ENCODE measurements around the gene GPC4. TPM values are rescaled to one million over a fixed set of nuclear protein-coding genes. Genes with fewer than 3 reads are reported as not detected.

GPC4 gene
- total and polyA plus RNA-seq, 11 donors, result 1.6 to 9.0 (median 5.7) TPM

GRCh38 chrX:133440081-133440796 is 24.9 kb upstream of the GPC4 start:
- Histone ChIP-seq H3K9me3 (no peaks in the 10 kb centered on the region), H3K36me3 (no peaks in the 10 kb centered on the region), H3K4me3 (no peak overlapping the region), H3K4me1 (no peaks in the 10 kb centered on the region), H3K27ac (no peak overlapping the region), H3K27me3 (peaks cover 0 to 24% (median 0%) of the 10 kb centered on the region in 9 donors)
- WGBS, 4 donors, result 53 to 60% (median 55%) methylated on average over 11 of the region's 11 CpGs
- ATAC-seq (no peak), DNase-seq (no peak)
- intact Hi-C loops (cut with DNase I), result no loop called here
- no peak for TF ChIP-seq CTCF (IDR thresholded peaks at IDR 0.05)
- no peak for TF ChIP-seq POLR2A (IDR thresholded peaks at IDR 0.05)

DNA sequence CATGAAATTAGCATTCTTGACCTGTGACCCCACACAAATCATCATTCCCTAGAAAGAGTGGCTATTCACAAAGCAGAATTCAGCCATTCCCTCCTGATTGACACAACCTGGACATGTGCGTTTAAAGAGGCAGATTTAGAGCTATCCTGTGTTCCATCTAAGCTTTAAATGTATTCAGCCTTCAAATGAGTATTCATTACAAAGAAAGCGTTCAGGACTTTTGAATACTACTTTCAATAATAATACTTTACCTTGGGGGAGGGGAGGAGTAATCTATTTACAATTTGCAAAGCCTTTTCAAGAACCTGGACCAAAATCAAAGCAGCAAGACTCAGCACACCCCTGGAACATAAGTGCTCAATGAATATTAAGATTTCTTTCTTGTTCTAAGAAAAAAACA is 22.5 kb upstream of the GPC4 start:
- no peaks in the 10 kb centered on the region for H3K36me3 ChIP-seq
- whole genome bisulfite sequencing, 4 donors, result 63 to 96% (median 81%) methylated on average over 2 of the region's 2 CpGs
- no peak for TF ChIP-seq POLR2A (IDR thresholded peaks at IDR 0.05)
- TF ChIP-seq CTCF (IDR thresholded peaks at IDR 0.05), result no peak
- ATAC-seq, result no peak
- no peak for DNase-seq
- no peak overlapping the region for H3K4me3 ChIP-seq
- no peaks in the 10 kb centered on the region for H3K4me1 ChIP-seq
- H3K27me3 ChIP-seq, result peaks cover 0 to 21% (median 0%) of the 10 kb centered on the region in 9 donors
- H3K9me3 ChIP-seq, result peaks cover 0 to 2% (median 0%) of the 10 kb centered on the region in 12 donors
- H3K27ac ChIP-seq, result no peak overlapping the region
- intact Hi-C loops (cut with DNase I), result no loop called here

- TF ChIP-seq POLR2A (IDR thresholded peaks at IDR 0.05), result no peak
- TF ChIP-seq CTCF (IDR thresholded peaks at IDR 0.05), result no peak
- peaks cover 0 to 2% (median 0%) of the 10 kb centered on the region in 12 donors for H3K9me3 ChIP-seq
- 38 to 67% (median 56%) methylated on average over 4 of the region's 4 CpGs for WGBS, 4 donors
- no peaks in the 10 kb centered on the region for H3K4me1 ChIP-seq
- intact Hi-C loops (cut with DNase I), result no loop called here
- H3K27me3 ChIP-seq, result peaks cover 0 to 21% (median 0%) of the 10 kb centered on the region in 9 donors
- H3K36me3 ChIP-seq, result no peaks in the 10 kb centered on the region
- H3K27ac ChIP-seq, result no peak overlapping the region
- H3K4me3 ChIP-seq, result no peak overlapping the region
- ATAC-seq, result no peak
- DNase-seq, result no peak
Observed at GRCh38 chrX:133437356-133437755, 22.1 kb upstream of the GPC4 start.

- no peak for DNase-seq
- H3K4me1 ChIP-seq, result no peaks in the 10 kb centered on the region
- intact Hi-C loops (cut with DNase I), result no loop called here
- ATAC-seq, result no peak
- no peak overlapping the region for H3K4me3 ChIP-seq
- H3K36me3 ChIP-seq, result no peaks in the 10 kb centered on the region
- H3K9me3 ChIP-seq, result peaks cover 0 to 2% (median 0%) of the 10 kb centered on the region in 12 donors
- H3K27ac ChIP-seq, result no peak overlapping the region
- TF ChIP-seq POLR2A (IDR thresholded peaks at IDR 0.05) (no peak), CTCF (IDR thresholded peaks at IDR 0.05) (no peak)
- peaks cover 0 to 16% (median 0%) of the 10 kb centered on the region in 9 donors for H3K27me3 ChIP-seq
- 60 to 93% (median 71%) methylated on average over 6 of the region's 6 CpGs for WGBS, 4 donors
Observed at GRCh38 chrX:133435544-133436124, 20.3 kb upstream of the GPC4 start.
